Measurements from ENCODE around the gene ARHGAP22. TPM values are rescaled to one million over a fixed set of nuclear protein-coding genes. Genes with fewer than 3 reads are reported as not detected.

The ARHGAP22 gene
- total RNA-seq, 1 experiment from 2014 or later = 18.9 TPM

Other genes with a start within 250 kb of the ARHGAP22 start
- gene WDFY4, start 79.8 kb upstream of the ARHGAP22 start, total RNA-seq (2014; rRNA removed; shearing (Covaris generic)) = not detected in 2 replicates